ENCODE results near the gene MCFD2. TPM values are rescaled to one million over a fixed set of nuclear protein-coding genes. Genes with fewer than 3 reads are reported as not detected.

The MCFD2 gene
- total RNA-seq, 1 experiment from 2014 or later: 108 TPM

DNA sequence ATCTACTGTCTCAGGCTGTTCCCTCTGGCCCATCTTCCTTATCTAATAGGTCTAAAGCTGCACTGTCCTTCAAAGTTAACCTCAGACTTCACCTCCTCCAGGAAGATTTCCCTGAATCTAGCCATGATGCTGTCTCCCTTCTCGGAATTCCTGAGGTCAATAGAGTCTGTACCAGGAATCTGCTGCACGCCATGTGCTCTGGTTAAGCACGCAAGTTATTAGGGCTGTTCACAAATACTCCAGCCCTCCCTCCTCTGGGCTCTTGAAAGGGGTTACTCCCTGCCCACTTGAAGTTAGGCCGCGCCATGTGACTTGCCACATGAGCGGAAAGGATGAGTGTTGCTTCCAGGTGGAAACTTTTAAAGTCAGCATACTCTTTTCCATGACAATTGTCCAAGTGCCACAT, 43.6 kb downstream of the MCFD2 start:
- CTCF ChIA-PET: interaction anchor here (0.7 kb wide), 1 partner anchor 791 kb away, joined by 3 read pairs; no protein-coding TSS in a partner anchor
- no peaks in the 10 kb centered on the region for H3K27me3 Mint-ChIP-seq (ENCODE audit: unreplicated experiment)
- intact Hi-C loops (cut with micrococcal nuclease; ENCODE audit: unreplicated experiment): loop anchor here (10.0 kb wide), 1 partner anchor 97 kb away; no protein-coding TSS in a partner anchor
- no peaks in the 10 kb centered on the region for H3K36me3 Mint-ChIP-seq (ENCODE audit: insufficient read depth, unreplicated experiment)
- no peak for DNase-seq
- H3K4me3 Mint-ChIP-seq (ENCODE audit: low read depth, unreplicated experiment): no peak overlapping the region
- no TSS peak for BruUV-seq (replicated peaks)
- TF ChIP-seq, protein P1, sequence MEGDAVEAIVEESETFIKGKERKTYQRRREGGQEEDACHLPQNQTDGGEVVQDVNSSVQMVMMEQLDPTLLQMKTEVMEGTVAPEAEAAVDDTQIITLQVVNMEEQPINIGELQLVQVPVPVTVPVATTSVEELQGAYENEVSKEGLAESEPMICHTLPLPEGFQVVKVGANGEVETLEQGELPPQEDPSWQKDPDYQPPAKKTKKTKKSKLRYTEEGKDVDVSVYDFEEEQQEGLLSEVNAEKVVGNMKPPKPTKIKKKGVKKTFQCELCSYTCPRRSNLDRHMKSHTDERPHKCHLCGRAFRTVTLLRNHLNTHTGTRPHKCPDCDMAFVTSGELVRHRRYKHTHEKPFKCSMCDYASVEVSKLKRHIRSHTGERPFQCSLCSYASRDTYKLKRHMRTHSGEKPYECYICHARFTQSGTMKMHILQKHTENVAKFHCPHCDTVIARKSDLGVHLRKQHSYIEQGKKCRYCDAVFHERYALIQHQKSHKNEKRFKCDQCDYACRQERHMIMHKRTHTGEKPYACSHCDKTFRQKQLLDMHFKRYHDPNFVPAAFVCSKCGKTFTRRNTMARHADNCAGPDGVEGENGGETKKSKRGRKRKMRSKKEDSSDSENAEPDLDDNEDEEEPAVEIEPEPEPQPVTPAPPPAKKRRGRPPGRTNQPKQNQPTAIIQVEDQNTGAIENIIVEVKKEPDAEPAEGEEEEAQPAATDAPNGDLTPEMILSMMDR (IDR thresholded peaks at IDR 0.05; ENCODE audit: unreplicated experiment): no peak
- no peak overlapping the region for H3K27ac Mint-ChIP-seq (ENCODE audit: unreplicated experiment)
- peaks cover 14% of the 10 kb centered on the region for H3K4me1 Mint-ChIP-seq (ENCODE audit: low read depth, unreplicated experiment)
- H3K9me3 Mint-ChIP-seq (ENCODE audit: low read depth, unreplicated experiment): no peaks in the 10 kb centered on the region

DNA sequence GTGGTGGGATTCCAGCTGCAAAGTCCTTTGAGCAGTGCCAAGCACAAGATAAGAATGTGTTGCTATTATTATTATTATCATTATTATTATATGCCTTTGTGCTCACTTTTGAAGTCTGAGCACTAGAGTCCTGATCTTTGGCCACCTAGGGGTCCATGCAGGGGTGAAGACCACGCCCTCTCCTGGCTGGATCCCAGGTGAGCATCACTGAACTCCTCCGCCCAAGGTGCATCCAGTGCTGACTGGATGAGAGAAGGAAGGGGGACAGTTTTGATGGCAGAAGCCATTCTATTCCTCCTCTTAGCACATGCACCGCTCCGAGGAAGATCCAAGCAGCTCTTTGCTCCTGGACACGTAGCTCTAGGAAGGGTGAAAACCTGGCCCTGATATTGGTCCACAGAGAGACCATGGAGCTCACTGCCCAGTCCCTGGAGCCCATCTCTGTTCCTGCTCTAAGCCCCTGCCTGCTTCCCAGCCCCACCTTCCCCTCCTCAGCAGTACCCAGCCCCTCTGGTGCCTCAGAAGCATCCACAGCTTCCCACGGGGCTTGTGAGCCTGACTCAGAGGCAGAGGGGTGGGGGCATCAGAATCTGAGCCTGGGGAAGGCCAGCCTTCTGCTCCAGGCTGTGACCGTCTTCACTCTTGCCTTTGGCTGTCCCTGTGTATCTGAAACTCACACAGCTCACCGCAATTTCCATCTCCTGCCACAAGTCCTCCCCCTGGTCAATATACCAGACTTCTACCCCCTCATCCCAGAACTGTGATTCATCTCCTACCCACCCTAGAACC, 45.4 kb downstream of the MCFD2 start:
- H3K27ac Mint-ChIP-seq (ENCODE audit: unreplicated experiment): no peak overlapping the region
- H3K27me3 Mint-ChIP-seq (ENCODE audit: unreplicated experiment): no peaks in the 10 kb centered on the region
- H3K9me3 Mint-ChIP-seq (ENCODE audit: low read depth, unreplicated experiment): peaks cover 4% of the 10 kb centered on the region
- intact Hi-C loops (cut with micrococcal nuclease; ENCODE audit: unreplicated experiment): loop anchor here (10.0 kb wide), 1 partner anchor 95 kb away; no protein-coding TSS in a partner anchor
- TF ChIP-seq, protein P1 (IDR thresholded peaks at IDR 0.05; ENCODE audit: unreplicated experiment): no peak
- H3K36me3 Mint-ChIP-seq (ENCODE audit: insufficient read depth, unreplicated experiment): no peaks in the 10 kb centered on the region
- CTCF ChIA-PET: interaction anchor here (1.3 kb wide), 1 partner anchor 14 kb away, joined by 5 read pairs; no protein-coding TSS in a partner anchor
- no TSS peak for BruUV-seq (replicated peaks)
- DNase-seq: no peak
- H3K4me3 Mint-ChIP-seq (ENCODE audit: low read depth, unreplicated experiment): no peak overlapping the region
- peaks cover 27% of the 10 kb centered on the region for H3K4me1 Mint-ChIP-seq (ENCODE audit: low read depth, unreplicated experiment)

DNA sequence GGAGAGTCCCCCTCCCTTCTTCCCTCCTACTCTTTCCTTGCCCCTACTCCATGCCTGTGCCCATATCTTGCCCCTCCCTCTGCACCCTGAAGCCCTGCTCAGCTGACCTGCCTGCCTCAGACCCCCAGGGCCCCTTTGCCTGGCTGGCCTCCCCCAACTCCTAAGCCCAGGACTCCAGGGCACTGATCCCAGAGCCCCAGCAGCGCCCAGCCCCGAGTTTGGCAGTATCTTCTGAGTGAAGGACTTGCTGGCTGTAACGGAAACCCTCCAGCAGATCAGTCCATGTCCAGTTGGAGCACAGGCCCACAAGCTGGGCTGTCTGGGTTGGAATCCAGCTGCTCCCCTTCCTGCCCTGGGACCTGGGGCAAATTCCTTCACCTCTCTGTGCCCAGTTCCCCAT, 46.0 kb downstream of the MCFD2 start:
- no peak overlapping the region for H3K4me3 Mint-ChIP-seq (ENCODE audit: low read depth, unreplicated experiment)
- TF ChIP-seq, protein P1 (IDR thresholded peaks at IDR 0.05; ENCODE audit: unreplicated experiment): no peak
- BruUV-seq (replicated peaks): no TSS peak
- H3K27me3 Mint-ChIP-seq (ENCODE audit: unreplicated experiment): peaks cover 4% of the 10 kb centered on the region
- H3K9me3 Mint-ChIP-seq (ENCODE audit: low read depth, unreplicated experiment): peaks cover 4% of the 10 kb centered on the region
- intact Hi-C loops (cut with micrococcal nuclease; ENCODE audit: unreplicated experiment): loop anchor here (10.0 kb wide), 1 partner anchor 95 kb away; no protein-coding TSS in a partner anchor
- H3K36me3 Mint-ChIP-seq (ENCODE audit: insufficient read depth, unreplicated experiment): no peaks in the 10 kb centered on the region
- peaks cover 27% of the 10 kb centered on the region for H3K4me1 Mint-ChIP-seq (ENCODE audit: low read depth, unreplicated experiment)
- H3K27ac Mint-ChIP-seq (ENCODE audit: unreplicated experiment): no peak overlapping the region
- CTCF ChIA-PET: interaction anchor here (1.3 kb wide), 1 partner anchor 14 kb away, joined by 5 read pairs; no protein-coding TSS in a partner anchor
- DNase-seq: no peak

DNA sequence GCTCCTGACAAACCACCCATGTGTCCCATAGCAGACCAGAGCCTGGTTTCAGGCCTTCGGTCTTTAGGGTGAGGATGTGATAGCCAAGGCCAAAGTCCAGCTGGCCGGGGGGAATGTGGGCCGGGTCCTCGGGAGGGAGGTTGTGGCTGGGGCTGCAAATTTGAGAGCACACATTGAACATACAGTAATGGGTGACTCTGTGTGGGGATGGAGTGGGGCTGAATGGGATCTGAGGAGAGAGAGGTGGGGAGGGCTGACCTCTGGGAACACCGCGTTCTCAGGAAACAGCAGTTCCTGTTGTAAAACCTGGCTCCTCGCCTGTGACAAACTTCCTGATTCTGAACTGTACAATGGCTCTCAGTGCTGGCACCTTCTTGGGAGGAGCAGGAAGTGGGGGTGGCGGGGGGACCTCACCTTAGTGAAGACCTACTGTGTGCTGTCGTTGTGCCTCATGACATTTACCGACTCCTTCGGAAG, 48.8 kb downstream of the MCFD2 start:
- CTCF ChIA-PET: interaction anchor here (0.5 kb wide), 1 partner anchor 149 kb away, joined by 3 read pairs; no protein-coding TSS in a partner anchor
- H3K9me3 Mint-ChIP-seq (ENCODE audit: low read depth, unreplicated experiment): peaks cover 6% of the 10 kb centered on the region
- H3K4me1 Mint-ChIP-seq (ENCODE audit: low read depth, unreplicated experiment): peaks cover 14% of the 10 kb centered on the region
- no peaks in the 10 kb centered on the region for H3K36me3 Mint-ChIP-seq (ENCODE audit: insufficient read depth, unreplicated experiment)
- no peak overlapping the region for H3K4me3 Mint-ChIP-seq (ENCODE audit: low read depth, unreplicated experiment)
- peaks cover 21% of the 10 kb centered on the region for H3K27me3 Mint-ChIP-seq (ENCODE audit: unreplicated experiment)
- intact Hi-C loops (cut with micrococcal nuclease; ENCODE audit: unreplicated experiment): no loop called here
- no peak for DNase-seq
- H3K27ac Mint-ChIP-seq (ENCODE audit: unreplicated experiment): no peak overlapping the region
- TF ChIP-seq, protein P1 (IDR thresholded peaks at IDR 0.05; ENCODE audit: unreplicated experiment): no peak
- BruUV-seq (replicated peaks): no TSS peak

Measured in Calu3 (cell line).